ENCODE results near the gene KCNE1.
"Not testable (repeated sequence)": the region's sequence is repeated elsewhere in the genome, so short reads cannot be mapped to it uniquely, and the experiment has no call there.

The KCNE1 gene

DNA sequence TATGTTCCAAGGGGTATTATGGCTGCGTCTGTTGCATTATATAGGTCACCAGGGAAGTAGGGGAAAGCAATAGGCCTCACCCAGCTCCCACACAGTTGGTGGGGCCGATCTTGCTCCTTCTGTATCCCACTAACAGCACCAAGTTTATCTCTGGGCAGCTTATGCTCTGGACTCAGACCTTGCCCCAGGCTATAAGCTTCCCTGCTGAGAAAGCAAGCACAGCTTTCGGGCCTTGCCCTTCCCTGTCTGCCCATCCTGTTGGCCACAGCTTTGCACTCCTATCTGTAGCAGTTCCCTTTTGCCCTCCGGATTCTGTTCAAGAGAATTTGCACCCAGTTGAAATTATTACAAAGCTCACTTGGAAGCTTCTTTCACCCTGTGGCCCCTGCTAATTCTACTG is 12.9 kb downstream of the KCNE1 start:
- no peak overlapping the region for H3K4me2 ChIP-seq (ENCODE audit: low read depth, low read length)
- 0 out of 2 replicates have a peak, but pooled peaks cover 3% of the 10 kb centered on the region for H3K9me3 ChIP-seq (replicated peaks; ENCODE audit: insufficient read depth, low read length)
- H3K4me3 ChIP-seq (ENCODE audit: low read length), result no peak overlapping the region
- no peak for DNase-seq
- no peak overlapping the region for H3K27ac ChIP-seq (ENCODE audit: low read length)
- H3F3A ChIP-seq (ENCODE audit: insufficient read depth, low read length), result no peaks in the 10 kb centered on the region
- TF ChIP-seq EZH2 (optimal IDR thresholded peaks at IDR 0.05; ENCODE audit: low read depth, low read length) (no peak), EZH2phosphoT487 (IDR thresholded peaks at IDR 0.05; ENCODE audit: low read length) (no peak)
- TF ChIP-seq, protein P1, sequence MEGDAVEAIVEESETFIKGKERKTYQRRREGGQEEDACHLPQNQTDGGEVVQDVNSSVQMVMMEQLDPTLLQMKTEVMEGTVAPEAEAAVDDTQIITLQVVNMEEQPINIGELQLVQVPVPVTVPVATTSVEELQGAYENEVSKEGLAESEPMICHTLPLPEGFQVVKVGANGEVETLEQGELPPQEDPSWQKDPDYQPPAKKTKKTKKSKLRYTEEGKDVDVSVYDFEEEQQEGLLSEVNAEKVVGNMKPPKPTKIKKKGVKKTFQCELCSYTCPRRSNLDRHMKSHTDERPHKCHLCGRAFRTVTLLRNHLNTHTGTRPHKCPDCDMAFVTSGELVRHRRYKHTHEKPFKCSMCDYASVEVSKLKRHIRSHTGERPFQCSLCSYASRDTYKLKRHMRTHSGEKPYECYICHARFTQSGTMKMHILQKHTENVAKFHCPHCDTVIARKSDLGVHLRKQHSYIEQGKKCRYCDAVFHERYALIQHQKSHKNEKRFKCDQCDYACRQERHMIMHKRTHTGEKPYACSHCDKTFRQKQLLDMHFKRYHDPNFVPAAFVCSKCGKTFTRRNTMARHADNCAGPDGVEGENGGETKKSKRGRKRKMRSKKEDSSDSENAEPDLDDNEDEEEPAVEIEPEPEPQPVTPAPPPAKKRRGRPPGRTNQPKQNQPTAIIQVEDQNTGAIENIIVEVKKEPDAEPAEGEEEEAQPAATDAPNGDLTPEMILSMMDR (IDR thresholded peaks at IDR 0.05; ENCODE audit: low read length), result no peak
- no peak overlapping the region for H3K9ac ChIP-seq (ENCODE audit: low read length)
- no peak overlapping the region for H2AFZ ChIP-seq (ENCODE audit: low read length)
- no peaks in the 10 kb centered on the region for H4K20me1 ChIP-seq (ENCODE audit: insufficient read depth, low read length)
- no peaks in the 10 kb centered on the region for H3K79me2 ChIP-seq (ENCODE audit: low read length)
- H3K36me3 ChIP-seq (replicated peaks; ENCODE audit: insufficient read depth, low read length), result no peaks in the 10 kb centered on the region
- no peaks in the 10 kb centered on the region for H3K27me3 ChIP-seq (replicated peaks; ENCODE audit: insufficient read depth, low read length)
- no peaks in the 10 kb centered on the region for H3K4me1 ChIP-seq (ENCODE audit: low read length)
- H3K9me2 ChIP-seq (replicated peaks; ENCODE audit: insufficient read depth, low read length), result no peaks in the 10 kb centered on the region

DNA sequence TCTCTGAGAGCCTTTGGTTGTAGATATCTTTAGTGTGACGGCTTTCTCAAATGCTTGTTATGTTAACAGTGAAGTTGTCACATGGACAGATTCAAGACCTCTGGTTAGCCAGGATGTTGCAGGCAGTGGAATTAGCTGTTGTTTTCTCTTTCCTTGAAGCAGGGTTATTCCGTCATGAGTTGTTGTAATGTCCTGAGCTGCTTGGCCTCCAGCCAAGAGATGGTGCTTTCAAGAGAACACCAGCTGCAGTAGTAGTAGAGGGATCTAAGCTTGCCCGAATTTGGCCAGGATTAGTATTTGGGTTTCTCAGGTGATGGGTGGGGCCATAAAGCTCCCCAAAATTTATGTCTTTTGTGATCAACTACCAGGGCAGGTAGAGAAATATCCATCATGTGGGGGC is 13.4 kb downstream of the KCNE1 start:
- TF ChIP-seq EZH2 (optimal IDR thresholded peaks at IDR 0.05; ENCODE audit: low read depth, low read length), result no peak
- TF ChIP-seq, protein P1 (IDR thresholded peaks at IDR 0.05; ENCODE audit: low read length), result no peak
- no peak for TF ChIP-seq EZH2phosphoT487 (IDR thresholded peaks at IDR 0.05; ENCODE audit: low read length)
- Histone ChIP-seq H3K4me3 (ENCODE audit: low read length) (no peak overlapping the region), H3K4me1 (ENCODE audit: low read length) (no peaks in the 10 kb centered on the region), H3K36me3 (replicated peaks; ENCODE audit: insufficient read depth, low read length) (no peaks in the 10 kb centered on the region), H3K79me2 (ENCODE audit: low read length) (no peaks in the 10 kb centered on the region), H3K27me3 (replicated peaks; ENCODE audit: insufficient read depth, low read length) (no peaks in the 10 kb centered on the region), H3K9me3 (replicated peaks; ENCODE audit: insufficient read depth, low read length) (0 out of 2 replicates have a peak, but pooled peaks cover 3% of the 10 kb centered on the region), H3K27ac (ENCODE audit: low read length) (no peak overlapping the region), H4K20me1 (ENCODE audit: insufficient read depth, low read length) (no peaks in the 10 kb centered on the region), H3K9me2 (replicated peaks; ENCODE audit: insufficient read depth, low read length) (no peaks in the 10 kb centered on the region), H3K4me2 (ENCODE audit: low read depth, low read length) (no peak overlapping the region), H3K9ac (ENCODE audit: low read length) (no peak overlapping the region), H3F3A (ENCODE audit: insufficient read depth, low read length) (no peaks in the 10 kb centered on the region), H2AFZ (ENCODE audit: low read length) (no peak overlapping the region)
- DNase-seq, result no peak

DNA sequence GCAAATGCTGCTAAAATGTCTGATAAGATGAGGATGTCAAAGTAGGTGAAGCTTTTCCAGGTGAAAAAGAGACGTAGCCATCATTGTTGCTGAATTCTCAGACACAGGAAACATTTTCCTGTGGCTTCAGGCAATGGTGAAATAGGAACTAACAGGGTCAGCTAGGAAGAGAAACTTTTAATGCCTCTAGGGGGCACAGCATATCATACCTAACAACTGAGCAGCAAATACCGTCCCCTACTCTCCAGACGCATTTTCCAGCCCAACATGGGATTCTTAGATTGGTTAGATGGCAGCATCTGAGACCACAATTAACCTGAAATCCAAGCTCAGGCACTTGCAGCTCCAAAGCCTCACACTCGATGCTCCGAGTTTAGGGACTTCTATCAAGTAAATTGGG is 28.2 kb downstream of the KCNE1 start:
- H2AFZ ChIP-seq (ENCODE audit: low read length); H3K27me3 ChIP-seq (replicated peaks; ENCODE audit: insufficient read depth, low read length); H3K79me2 ChIP-seq (ENCODE audit: low read length); H3K9me2 ChIP-seq (replicated peaks; ENCODE audit: insufficient read depth, low read length); H3K4me1 ChIP-seq (ENCODE audit: low read length); H3F3A ChIP-seq (ENCODE audit: insufficient read depth, low read length); H4K20me1 ChIP-seq (ENCODE audit: insufficient read depth, low read length); H3K9me3 ChIP-seq (replicated peaks; ENCODE audit: insufficient read depth, low read length); H3K9ac ChIP-seq (ENCODE audit: low read length); H3K27ac ChIP-seq (ENCODE audit: low read length); DNase-seq; H3K4me2 ChIP-seq (ENCODE audit: low read depth, low read length); H3K36me3 ChIP-seq (replicated peaks; ENCODE audit: insufficient read depth, low read length); H3K4me3 ChIP-seq (ENCODE audit: low read length): not testable (repeated sequence)

DNA sequence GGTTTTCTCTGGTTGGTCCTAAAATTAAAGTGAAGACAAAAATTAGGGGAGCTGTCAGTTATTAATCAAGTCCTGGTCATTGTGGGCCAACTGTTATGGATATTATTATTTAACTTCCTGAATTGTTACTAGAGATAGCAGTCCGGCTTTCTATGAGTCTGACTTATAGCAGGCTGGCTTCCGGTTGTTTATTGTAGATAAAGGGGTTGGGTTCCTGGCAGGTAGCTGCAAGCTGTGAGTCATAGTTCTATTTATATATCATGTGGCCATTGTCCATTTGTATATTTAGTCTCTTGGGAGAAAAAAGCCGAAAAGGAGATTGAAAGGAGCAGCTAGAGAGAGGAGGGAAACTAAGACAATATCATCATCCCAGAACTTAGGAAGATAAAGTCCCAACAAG is 28.6 kb downstream of the KCNE1 start:
- H3K36me3 ChIP-seq (replicated peaks; ENCODE audit: insufficient read depth, low read length); H4K20me1 ChIP-seq (ENCODE audit: insufficient read depth, low read length); H3K27ac ChIP-seq (ENCODE audit: low read length); H3K4me2 ChIP-seq (ENCODE audit: low read depth, low read length); H3K27me3 ChIP-seq (replicated peaks; ENCODE audit: insufficient read depth, low read length); H2AFZ ChIP-seq (ENCODE audit: low read length); H3K79me2 ChIP-seq (ENCODE audit: low read length); H3K9ac ChIP-seq (ENCODE audit: low read length); H3F3A ChIP-seq (ENCODE audit: insufficient read depth, low read length); DNase-seq; H3K4me3 ChIP-seq (ENCODE audit: low read length); H3K9me3 ChIP-seq (replicated peaks; ENCODE audit: insufficient read depth, low read length); H3K9me2 ChIP-seq (replicated peaks; ENCODE audit: insufficient read depth, low read length); H3K4me1 ChIP-seq (ENCODE audit: low read length): not testable (repeated sequence)

DNA sequence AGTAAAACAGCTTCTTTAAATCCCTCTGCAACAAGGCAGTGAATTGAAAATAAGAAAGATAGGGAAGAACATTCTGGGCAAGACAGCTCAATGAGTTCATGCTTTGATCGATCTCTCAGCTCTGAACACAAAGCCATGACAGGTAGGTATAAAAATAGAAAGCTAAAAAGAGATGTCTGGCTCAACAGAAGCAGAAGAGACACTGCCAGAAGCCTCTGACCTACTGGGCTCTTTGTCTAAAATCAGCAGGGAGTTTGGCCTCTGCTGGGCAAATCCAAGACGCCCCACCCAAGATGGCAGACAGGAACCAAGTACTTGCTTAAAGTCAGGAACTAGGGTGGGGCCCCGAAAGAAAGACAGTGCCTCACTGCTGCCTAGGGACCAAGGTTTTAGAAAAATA is 44.7 kb downstream of the KCNE1 start:
- not testable (repeated sequence) for H3K36me3 ChIP-seq (replicated peaks; ENCODE audit: insufficient read depth, low read length); DNase-seq; H3K4me1 ChIP-seq (ENCODE audit: low read length); H3K9me2 ChIP-seq (replicated peaks; ENCODE audit: insufficient read depth, low read length); H3K4me3 ChIP-seq (ENCODE audit: low read length); H3F3A ChIP-seq (ENCODE audit: insufficient read depth, low read length); H3K79me2 ChIP-seq (ENCODE audit: low read length); H3K9me3 ChIP-seq (replicated peaks; ENCODE audit: insufficient read depth, low read length); H3K27ac ChIP-seq (ENCODE audit: low read length); H3K9ac ChIP-seq (ENCODE audit: low read length); H2AFZ ChIP-seq (ENCODE audit: low read length); H3K4me2 ChIP-seq (ENCODE audit: low read depth, low read length); H3K27me3 ChIP-seq (replicated peaks; ENCODE audit: insufficient read depth, low read length); H4K20me1 ChIP-seq (ENCODE audit: insufficient read depth, low read length)

DNA sequence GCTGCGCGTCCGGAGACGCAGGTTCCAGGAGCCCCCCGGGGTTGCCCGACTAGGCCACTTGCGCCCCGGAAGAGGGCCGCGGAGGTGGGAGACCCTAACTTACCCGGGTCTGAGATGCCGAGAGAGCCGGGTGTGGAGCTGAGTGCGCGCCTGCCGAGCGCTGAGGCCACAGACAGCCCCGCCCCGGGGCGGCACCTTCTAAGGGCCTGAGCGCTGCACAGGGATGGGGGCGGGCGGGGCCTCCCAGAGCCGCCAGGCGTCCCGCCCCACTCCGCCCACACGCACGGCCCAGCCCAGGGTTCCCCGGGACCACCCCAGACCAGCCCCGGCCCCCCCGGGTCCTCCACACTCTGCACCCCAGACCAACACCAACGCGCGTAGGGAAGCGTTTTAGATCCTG is 52.6 kb downstream of the KCNE1 start:
- H3K9ac ChIP-seq (ENCODE audit: low read length); H3K9me3 ChIP-seq (replicated peaks; ENCODE audit: insufficient read depth, low read length); H3K36me3 ChIP-seq (replicated peaks; ENCODE audit: insufficient read depth, low read length); H3K4me2 ChIP-seq (ENCODE audit: low read depth, low read length); DNase-seq; H3F3A ChIP-seq (ENCODE audit: insufficient read depth, low read length); H3K9me2 ChIP-seq (replicated peaks; ENCODE audit: insufficient read depth, low read length); H3K27me3 ChIP-seq (replicated peaks; ENCODE audit: insufficient read depth, low read length); H2AFZ ChIP-seq (ENCODE audit: low read length); H3K4me3 ChIP-seq (ENCODE audit: low read length); H4K20me1 ChIP-seq (ENCODE audit: insufficient read depth, low read length); H3K79me2 ChIP-seq (ENCODE audit: low read length); H3K27ac ChIP-seq (ENCODE audit: low read length); H3K4me1 ChIP-seq (ENCODE audit: low read length): not testable (repeated sequence)

All from MM.1S (cell line).